NCI-H1930 (cell line): ENCODE results near the gene C5orf63.
"Not testable (repeated sequence)": the region's sequence is repeated elsewhere in the genome, so short reads cannot be mapped to it uniquely, and the experiment has no call there.

Source experiments
- DNase-seq, 2 experiments: peaks; one replicate each; lab custom pipeline; 2025; lab: John Stamatoyannopoulos, UW

Gene C5orf63

GRCh38 chr5:127030259-127031146 lies 42.8 kb downstream of the C5orf63 start, which contains the start of gene MARCHF3:
Gene MARCHF3, minus strand, starts transcription at chr5:127030558. Its CDS starts 112,387 bp downstream, at chr5:126918171.
- peak; percentile 75 to 87 for DNase-seq

- peak; percentile 11 to 29 for DNase-seq
Observed at GRCh38 chr5:127029581-127030258, 43.6 kb downstream of the C5orf63 start.

DNA sequence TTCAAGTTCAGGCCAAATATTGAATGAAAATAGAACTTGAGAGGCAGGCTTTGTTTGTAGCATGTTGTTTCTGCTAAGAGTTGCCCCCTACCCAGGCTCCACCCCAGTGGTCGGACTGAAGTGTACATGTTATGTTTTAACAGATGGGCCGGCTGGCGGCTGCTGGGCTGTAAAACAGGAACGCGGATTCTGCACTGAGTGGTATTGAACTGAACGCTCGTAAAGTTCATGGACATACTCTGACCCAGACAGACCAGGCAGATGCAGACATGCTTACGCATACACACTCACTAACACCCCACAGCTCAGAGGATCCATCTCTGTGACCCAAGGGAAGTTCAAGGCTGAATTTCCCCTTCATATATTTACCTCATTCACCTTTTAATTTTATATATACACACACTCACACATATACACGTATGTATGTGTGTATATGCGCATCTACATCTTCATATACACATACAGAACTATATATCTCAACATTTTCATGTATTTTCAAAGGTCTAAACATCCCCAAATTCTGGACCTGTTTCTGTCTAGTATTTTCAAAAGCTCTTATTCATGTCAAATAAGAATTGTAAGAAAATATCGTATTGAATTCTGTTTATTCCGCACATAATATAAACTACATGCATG lies 44.4 kb downstream of the C5orf63 start:
- DNase-seq: no peak

DNA sequence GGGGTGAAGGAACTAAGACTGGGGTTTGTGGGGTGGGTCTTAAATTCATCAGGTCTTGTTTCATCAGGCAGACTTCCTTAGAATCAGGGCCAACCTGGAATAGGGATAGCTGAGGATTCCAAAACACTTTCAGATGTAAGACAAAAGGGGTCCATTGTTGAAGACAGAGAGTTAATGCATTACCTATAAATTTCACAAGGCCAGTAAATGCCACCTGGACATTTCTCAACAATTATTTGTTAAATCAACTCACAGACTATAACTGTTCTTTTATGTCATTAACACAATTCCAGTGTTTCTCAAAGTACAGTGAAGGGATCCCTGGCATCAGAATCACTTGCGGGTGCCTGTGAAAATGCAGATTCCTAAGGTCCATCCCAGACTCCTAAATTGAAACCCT lies 45.8 kb downstream of the C5orf63 start:
- DNase-seq: no peak

DNA sequence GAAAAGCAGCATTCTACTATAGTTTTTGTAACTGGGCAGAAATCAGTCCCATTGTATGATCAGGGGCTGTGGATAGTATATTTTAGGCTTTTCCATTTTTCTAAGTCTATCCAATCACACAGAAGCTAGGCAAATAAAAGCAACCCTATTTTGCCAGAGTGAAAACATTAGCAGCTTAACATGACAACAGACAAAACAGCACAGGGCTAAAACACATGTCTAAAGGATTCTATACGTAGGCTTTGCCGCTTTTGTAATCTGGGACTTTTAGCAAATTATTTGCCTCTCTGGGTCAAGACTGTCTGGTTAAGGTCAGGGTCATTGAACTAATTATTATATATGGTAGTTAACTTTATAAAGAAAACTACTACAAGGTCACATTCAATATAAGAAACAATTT lies 47.1 kb downstream of the C5orf63 start:
- no peak for DNase-seq

DNA sequence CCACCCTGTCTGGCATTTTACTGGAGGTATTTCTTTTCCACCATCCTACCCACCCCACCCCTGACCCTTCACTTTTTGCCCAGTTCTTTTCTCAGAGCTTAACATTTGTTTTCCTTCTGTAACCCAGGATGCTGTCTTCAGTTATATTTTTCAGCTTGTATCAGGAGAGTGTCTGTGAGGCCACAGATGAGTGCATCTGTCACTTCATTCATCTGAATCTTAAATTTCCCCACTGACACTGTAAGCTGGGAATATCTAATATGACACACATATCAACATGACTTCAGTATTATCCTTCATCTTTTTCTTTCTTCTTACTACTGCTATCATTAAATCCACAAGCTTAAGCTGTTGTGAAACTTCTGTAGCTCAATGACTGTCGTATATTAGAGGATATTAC lies 47.8 kb downstream of the C5orf63 start:
- DNase-seq: no peak

DNA sequence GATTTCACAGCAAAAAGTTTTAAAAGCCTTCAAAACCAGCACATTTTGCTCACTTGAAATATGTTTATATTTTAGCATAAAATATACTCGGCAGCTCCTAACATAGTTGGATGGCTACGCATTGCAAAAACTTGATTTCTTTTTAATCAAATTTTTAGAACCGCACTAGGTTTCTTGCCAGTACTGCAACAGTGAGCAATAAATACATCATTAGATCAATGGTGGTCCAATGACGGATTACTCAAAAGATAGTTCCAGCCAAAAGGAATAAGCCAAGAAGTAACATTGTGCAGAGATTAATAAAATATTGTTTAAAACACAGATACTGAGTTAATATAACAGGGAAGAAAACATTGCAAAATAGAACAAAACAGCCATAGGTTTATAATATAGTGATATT lies 48.5 kb downstream of the C5orf63 start:
- no peak for DNase-seq

- not testable (repeated sequence) for DNase-seq
Observed at GRCh38 chr5:127023552-127024191, 49.6 kb downstream of the C5orf63 start.

DNA sequence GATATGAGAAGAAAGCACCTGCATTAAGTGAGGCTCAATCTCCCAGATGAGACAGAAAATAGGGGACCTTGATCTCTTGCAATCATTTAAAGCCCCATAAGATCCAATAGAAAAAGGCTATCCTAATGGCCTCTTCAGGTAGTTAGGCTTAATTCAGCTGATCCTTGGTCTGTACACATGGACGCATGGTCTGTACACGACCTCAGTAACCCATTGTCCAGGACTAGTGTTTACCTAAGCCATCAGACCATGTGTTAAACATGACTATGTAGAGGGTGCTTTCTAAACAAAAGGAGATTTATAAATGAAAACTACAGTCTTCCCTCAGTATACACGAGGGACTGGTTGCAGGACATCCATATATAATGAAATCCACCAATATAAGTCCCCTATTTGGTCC lies 50.5 kb downstream of the C5orf63 start:
- no peak for DNase-seq

DNA sequence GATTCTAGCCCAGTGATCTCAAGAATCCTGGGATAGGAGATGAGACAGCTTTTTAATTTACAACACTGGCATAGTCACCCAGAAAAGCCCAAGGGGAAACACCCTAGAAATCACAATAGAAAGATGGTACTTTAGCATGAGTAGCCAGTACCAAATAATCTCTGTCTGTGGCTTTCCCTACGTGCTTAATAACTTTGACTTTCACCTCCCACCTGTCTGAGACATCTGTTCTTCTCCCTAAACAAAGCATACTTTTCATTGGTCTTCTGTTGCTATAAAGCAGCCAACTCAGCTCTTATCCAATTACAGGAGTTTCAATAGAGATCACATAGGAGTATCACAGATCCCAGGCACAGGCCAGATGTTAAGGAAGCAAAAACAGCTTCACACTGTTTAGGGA lies 53.4 kb downstream of the C5orf63 start:
- DNase-seq: no peak

- not testable (repeated sequence) for DNase-seq
Observed at GRCh38 chr5:127016722-127017121, 56.6 kb downstream of the C5orf63 start.

- DNase-seq: no peak
Observed at GRCh38 chr5:127015716-127016115, 57.6 kb downstream of the C5orf63 start.

DNA sequence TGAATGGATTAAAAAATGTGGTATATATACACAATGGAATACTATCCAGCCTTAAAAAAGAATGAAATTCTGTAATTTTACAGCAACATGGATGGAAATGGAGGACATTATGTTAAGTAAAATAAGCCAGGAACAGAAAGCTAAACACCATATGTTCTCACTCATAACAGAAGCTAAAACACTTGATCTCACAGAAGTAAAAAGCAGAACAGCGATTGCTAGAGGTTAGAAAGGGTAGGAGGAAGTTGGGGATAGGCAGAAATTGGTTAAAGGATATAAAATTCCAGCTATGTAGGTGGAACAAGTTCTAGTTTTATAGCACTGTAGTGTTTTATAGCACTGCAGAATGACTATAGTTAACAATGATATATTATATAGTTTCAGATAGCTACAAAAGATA lies 58.7 kb downstream of the C5orf63 start:
- no peak for DNase-seq

DNA sequence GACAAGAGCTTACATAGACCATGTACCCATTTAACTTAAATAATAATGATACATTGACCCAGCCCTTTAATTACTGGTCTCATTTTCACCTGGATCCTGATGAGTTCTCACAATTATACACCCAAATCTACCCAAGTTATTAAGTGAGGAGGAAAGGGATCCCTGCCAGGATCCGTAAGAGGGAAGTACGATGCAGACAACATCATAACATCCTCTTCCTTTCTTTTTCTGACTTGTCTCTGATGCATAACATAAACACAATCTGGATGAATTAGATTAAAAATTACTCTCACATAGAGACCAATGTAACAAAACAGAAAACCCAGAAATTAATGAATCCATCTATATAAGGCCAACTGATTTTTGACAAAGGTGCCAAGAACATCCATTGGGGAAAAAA lies 59.9 kb downstream of the C5orf63 start:
- DNase-seq: no peak

DNA sequence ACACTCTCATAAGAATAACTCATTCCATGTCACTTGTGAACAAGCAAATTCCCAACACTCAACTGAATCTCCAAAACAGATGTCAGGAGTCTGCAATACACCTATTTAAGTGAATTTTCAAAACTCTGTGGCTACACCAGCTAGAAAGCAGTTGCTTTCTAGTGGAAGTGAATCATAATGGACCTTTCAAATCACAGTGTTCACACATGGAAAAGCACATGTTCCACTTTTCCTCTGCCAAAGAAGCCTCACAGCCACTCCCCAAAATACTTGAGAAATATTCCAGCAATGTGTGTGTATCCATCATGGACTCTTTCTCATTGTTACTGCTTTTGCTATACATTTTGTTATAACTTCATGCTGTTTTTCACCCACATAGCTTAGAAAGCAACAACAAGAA lies 60.4 kb downstream of the C5orf63 start:
- DNase-seq: no peak

DNA sequence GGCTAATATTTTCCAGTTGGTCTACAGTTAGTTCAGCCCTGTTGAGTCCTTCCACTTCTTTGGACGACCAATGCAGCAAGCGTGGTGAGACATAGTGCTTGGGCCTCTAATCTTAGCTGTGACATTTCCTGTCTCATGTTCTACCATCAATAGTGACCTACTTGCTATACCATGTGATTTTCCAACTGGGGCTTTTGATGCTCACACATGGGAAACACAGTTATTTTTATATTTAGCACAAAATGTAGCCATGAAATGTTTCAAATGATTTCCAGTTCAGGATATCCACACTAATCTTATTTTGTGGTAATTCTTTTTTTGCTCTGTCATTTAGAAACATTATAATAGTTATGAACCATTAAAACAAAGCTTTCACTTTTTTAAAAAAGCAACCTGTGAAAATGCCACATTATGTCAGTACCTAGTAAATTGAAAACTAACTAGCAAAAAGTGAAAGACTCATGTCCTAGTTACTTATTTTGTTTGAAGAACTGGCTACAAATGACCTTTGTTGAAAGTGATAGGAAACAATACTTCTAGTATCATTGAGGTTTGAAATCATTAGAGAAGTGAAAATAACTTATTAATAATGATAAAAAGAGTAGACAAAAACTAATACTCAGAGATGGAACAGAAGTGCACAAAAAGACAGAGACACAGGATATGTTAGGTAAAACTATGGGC lies 61.2 kb downstream of the C5orf63 start:
- DNase-seq: no peak

- DNase-seq: no peak
Observed at GRCh38 chr5:127011153-127011552, 62.1 kb downstream of the C5orf63 start.

DNA sequence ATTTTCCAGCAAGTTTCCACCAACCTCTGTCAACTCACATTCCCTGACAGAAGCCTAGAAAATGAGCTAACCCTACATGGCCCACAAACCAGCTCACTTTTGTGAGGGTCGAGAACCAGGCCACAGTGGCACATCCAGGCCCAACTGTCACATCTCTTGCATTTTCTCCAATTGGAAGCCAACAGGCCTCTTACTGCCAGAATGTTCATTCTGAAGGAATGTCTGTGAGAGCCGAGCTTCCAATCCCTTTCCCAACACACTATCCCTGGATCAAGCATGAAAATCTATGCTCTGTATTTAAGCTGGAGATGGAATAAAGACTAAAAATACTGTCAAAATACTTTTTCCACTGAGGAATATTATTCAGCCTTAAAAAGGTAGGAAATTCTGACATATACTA lies 62.9 kb downstream of the C5orf63 start:
- DNase-seq: no peak

DNA sequence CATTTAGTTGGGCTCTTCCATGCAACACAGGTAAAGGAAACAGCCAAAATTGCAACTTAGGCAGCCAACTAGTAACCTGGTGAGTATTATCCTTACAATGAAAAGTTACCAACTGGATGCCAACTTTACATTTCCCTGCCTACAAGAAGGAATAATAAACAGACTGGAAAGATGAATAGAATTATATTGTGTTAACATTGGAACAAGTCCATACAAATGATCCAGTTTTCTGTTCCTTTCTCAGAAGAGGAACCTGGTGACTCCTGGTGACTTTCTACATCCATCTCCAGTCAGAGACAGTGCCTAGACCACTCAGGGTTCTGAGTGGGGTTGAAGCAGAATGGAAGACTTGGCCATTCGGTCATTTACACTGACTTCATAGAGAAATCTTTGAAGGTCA lies 63.5 kb downstream of the C5orf63 start:
- DNase-seq: no peak

- no peak for DNase-seq
Observed at GRCh38 chr5:127008300-127008975, 64.9 kb downstream of the C5orf63 start.

GRCh38 chr5:127007522-127007921 lies 65.8 kb downstream of the C5orf63 start:
- no peak for DNase-seq
